Esophagus muscularis mucosa (tissue), 4 donors: ENCODE data around the gene CPLANE2.

Experiments
- EP300 ChIP-seq: sonication (generic); formaldehyde crosslinking; IDR thresholded peaks from one replicate; pipeline ENCODE4 v1.6.1; 2017; ENCODE audit warnings: antibody characterized with exemption
- POLR2A ChIP-seq: fragments of 450-650 bp; IDR thresholded peaks from one replicate; pipeline ENCODE4 v1.6.1; 2017; ENCODE audit warnings: antibody characterized with exemption, moderate library complexity, mild to moderate bottlenecking, low read depth
- POLR2AphosphoS5 ChIP-seq, 2 donors: sonication (generic); formaldehyde crosslinking; IDR thresholded peaks; one replicate each; pipeline ENCODE4 v1.6.1; 2017; ENCODE audit warnings: antibody characterized with exemption in 2 of 2
- TF ChIP-seq, protein P1 (sequence below), 3 experiments: fragments of 200-600 bp in 2 of 3; fragments of 450-650 bp in 1 of 3; sonication (generic) in 2 of 3; IDR thresholded peaks; one replicate each; pipeline ENCODE4 v1.5.1; 2017 to 2019; ENCODE audit warnings: antibody characterized with exemption in 3 of 3, mild to moderate bottlenecking in 2 of 3, moderate library complexity in 1 of 3

DNA sequence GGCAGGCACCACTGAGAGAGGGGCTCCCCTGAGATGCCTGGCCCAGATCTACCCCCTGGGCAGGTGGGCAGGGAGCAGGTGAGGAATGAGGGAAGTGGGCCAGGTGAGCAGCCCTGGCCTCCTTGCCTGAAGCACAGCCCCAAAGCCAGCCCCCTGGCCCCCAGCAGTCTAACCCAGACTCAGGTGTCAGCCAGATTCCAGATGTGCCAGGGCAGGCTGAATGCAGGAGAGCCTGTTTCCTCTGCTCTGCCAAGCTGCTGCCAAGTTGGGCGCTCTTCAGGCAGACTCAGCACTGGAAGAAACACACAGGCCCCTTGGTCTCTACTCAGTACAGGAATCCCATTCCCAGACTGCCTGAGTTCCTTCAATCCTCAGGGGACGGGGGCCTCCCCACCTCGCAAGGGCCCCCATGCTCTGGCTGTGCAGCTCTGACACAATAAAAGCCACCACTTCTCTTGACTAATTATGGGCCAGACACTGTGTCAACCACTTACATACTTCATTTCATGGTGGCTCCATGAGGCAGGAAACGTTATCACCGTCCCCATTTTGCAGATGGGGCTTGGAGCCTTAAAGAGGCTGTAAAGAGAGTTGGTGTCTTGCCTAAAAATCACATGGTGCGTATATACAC, 45.0 kb downstream of the CPLANE2 start:
- TF ChIP-seq, protein P1, sequence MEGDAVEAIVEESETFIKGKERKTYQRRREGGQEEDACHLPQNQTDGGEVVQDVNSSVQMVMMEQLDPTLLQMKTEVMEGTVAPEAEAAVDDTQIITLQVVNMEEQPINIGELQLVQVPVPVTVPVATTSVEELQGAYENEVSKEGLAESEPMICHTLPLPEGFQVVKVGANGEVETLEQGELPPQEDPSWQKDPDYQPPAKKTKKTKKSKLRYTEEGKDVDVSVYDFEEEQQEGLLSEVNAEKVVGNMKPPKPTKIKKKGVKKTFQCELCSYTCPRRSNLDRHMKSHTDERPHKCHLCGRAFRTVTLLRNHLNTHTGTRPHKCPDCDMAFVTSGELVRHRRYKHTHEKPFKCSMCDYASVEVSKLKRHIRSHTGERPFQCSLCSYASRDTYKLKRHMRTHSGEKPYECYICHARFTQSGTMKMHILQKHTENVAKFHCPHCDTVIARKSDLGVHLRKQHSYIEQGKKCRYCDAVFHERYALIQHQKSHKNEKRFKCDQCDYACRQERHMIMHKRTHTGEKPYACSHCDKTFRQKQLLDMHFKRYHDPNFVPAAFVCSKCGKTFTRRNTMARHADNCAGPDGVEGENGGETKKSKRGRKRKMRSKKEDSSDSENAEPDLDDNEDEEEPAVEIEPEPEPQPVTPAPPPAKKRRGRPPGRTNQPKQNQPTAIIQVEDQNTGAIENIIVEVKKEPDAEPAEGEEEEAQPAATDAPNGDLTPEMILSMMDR (IDR thresholded peaks at IDR 0.05) = no peak
- no peak for TF ChIP-seq EP300
- no peak for TF ChIP-seq POLR2AphosphoS5 (IDR thresholded peaks at IDR 0.05)
- TF ChIP-seq POLR2A = no peak
